GM12878 (cell line): Measurements from ENCODE around the gene AEBP2. TPM values are rescaled to one million over a fixed set of nuclear protein-coding genes. Genes with fewer than 3 reads are reported as not detected.

Source experiments
- ATF7 ChIP-seq: fragments of 450-650 bp; IDR thresholded peaks from 2 replicates; pipeline ENCODE4 v1.6.1; 2016; ENCODE audit warnings: low read depth, mild to moderate bottlenecking
- CHD4 ChIP-seq: fragments of 200-600 bp; sonication (generic); IDR thresholded peaks from 2 replicates; pipeline ENCODE4 v1.6.1; 2016; ENCODE audit warnings: mild to moderate bottlenecking
- EZH2 ChIP-seq: IDR thresholded peaks from 2 replicates; pipeline ENCODE4 v1.6.1; 2012; ENCODE audit warnings: low read depth, mild to moderate bottlenecking, control low read depth, inconsistent platforms, low read length, borderline replicate concordance; ENCODE audit not compliant: control insufficient read depth
- LARP7 ChIP-seq: fragments of 450-650 bp; IDR thresholded peaks from 2 replicates; pipeline ENCODE4 v1.6.1; 2017; ENCODE audit warnings: mild to moderate bottlenecking
- MEF2A ChIP-seq: IDR thresholded peaks from 2 replicates; pipeline ENCODE4 v1.6.1; 2011; ENCODE audit warnings: low read depth, mild to moderate bottlenecking, low read length, moderate library complexity; ENCODE audit not compliant: insufficient read depth
- NFIC ChIP-seq: IDR thresholded peaks from 2 replicates; pipeline ENCODE4 v1.6.1; 2012; ENCODE audit warnings: low read depth, mild to moderate bottlenecking, inconsistent platforms, low read length, moderate library complexity
- NFYA ChIP-seq: IDR thresholded peaks from 2 replicates; pipeline ENCODE4 v1.6.1; 2011; ENCODE audit warnings: low read depth, mild to moderate bottlenecking, low read length, improper control_type of control experiment, borderline replicate concordance
- NR2C1 ChIP-seq: fragments of 450-650 bp; IDR thresholded peaks from 2 replicates; pipeline ENCODE4 v1.6.1; 2017; ENCODE audit warnings: antibody characterized with exemption, mild to moderate bottlenecking, moderate library complexity
- POLR2AphosphoS2 ChIP-seq: IDR thresholded peaks from 2 replicates; pipeline ENCODE4 v1.6.1; 2011; ENCODE audit warnings: low read depth, mild to moderate bottlenecking, low read length, improper control_type of control experiment, moderate library complexity
- RELA ChIP-seq: fragments of 450-650 bp; IDR thresholded peaks from 2 replicates; pipeline ENCODE4 v1.8.0; 2014; ENCODE audit warnings: borderline replicate concordance; ENCODE audit not compliant: partially characterized antibody
- RUNX3 ChIP-seq: IDR thresholded peaks from 2 replicates; pipeline ENCODE4 v1.6.1; 2012; ENCODE audit warnings: low read length, inconsistent platforms
- SMARCA5 ChIP-seq: fragments of 450-650 bp; IDR thresholded peaks from 2 replicates; pipeline ENCODE4 v1.6.1; 2017; ENCODE audit warnings: mild to moderate bottlenecking
- ZNF384 ChIP-seq: IDR thresholded peaks from 2 replicates; pipeline ENCODE4 v1.6.1; 2012; ENCODE audit warnings: low read depth, mild to moderate bottlenecking, low read length, improper control_type of control experiment, borderline replicate concordance
- polyA plus RNA-seq, 11 experiments: library from polyadenylated mRNA; depleted of rRNA in 4 of 11; unstranded in 6 of 11; stranded (reverse) in 5 of 11; fragments of >200 nt; fragmentation: Nextera tagmentation in 4 of 11; fragmentation: Illumina TruSeq in 1 of 11; extraction: Ambion mirVana in 4 of 11; extraction: Trizol in 1 of 11; gene quantifications; 1 replicate in 1 of 11; 2 replicates in 10 of 11; pipeline versions ENCODE4 v1.2.1 to v1.2.3, GENCODE V29; 2011 to 2016; ENCODE audit warnings: inconsistent platforms in 2 of 11, missing spikeins in 2 of 11, low read depth in 1 of 11
- total RNA-seq, 4 experiments: library from RNA; depleted of rRNA in 3 of 4; stranded (reverse); fragments of >200 nt in 3 of 4; fragmentation: Illumina TruSeq in 1 of 4; extraction: Trizol in 1 of 4; gene quantifications; 2 replicates each; pipeline versions ENCODE4 v1.2.1 to v1.2.3, GENCODE V29; 2013 to 2021
- TF ChIP-seq, protein P1 (sequence below), 3 experiments: IDR thresholded peaks in 2 of 3; conservative IDR thresholded peaks in 1 of 3; 2 replicates each; pipeline ENCODE4 v1.5.1; 2011; ENCODE audit warnings: low read depth in 3 of 3, low read length in 3 of 3, mild to moderate bottlenecking in 3 of 3, control low read depth in 2 of 3, moderate library complexity in 2 of 3, inconsistent platforms in 1 of 3, mixed read lengths in 1 of 3; ENCODE audit not compliant: control insufficient read depth in 2 of 3, insufficient read depth in 1 of 3; ENCODE audit errors: extremely low read depth in 1 of 3
- TF ChIP-seq, protein P2 (sequence below): fragments of 450-650 bp; formaldehyde crosslinking; IDR thresholded peaks from 2 replicates; pipeline ENCODE4 v1.4.0; 2020; ENCODE audit warnings: mild to moderate bottlenecking, moderate library complexity
- TF ChIP-seq, protein P3 (sequence below): fragments of 450-650 bp; IDR thresholded peaks from 2 replicates; pipeline ENCODE4 v1.6.1; 2017; ENCODE audit warnings: antibody characterized with exemption, mild to moderate bottlenecking, moderate library complexity
- TF ChIP-seq, protein P4 (sequence below): fragments of 450-650 bp; formaldehyde crosslinking; IDR thresholded peaks from 2 replicates; pipeline ENCODE4 v1.4.0; 2022; ENCODE audit warnings: mild to moderate bottlenecking, moderate library complexity
- TF ChIP-seq, protein P5 (sequence below): IDR thresholded peaks from 2 replicates; pipeline ENCODE4 v1.6.1; 2011; ENCODE audit warnings: borderline replicate concordance, low read depth, mild to moderate bottlenecking, moderate library complexity, mixed read lengths, low read length; ENCODE audit not compliant: insufficient read depth; ENCODE audit errors: extremely low read length

The AEBP2 gene
- total and polyA plus RNA-seq, 10 of the 15 experiments (the other 5 are each of a cell fraction or from before 2014, with no cell fraction given) = 17.6 to 126 (median 44.8) TPM

DNA sequence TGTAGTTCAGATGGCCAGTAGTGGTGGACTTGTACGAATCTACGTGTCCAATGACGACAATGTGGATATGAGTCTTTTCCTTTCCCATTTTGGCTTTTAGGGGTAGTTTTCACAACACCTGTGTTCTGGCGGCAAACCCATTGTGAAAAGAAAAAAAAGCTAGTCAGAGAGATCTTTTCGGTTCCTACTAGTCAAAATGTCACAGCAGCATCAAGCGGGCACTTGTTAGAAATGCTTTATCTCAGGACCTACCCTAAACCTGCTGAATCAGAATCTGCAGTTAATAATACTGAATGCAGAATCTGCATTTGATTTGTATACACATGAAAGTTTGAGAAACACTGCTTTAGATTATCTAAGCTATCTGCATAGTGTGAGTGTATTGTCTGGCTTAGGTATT lies 18.3 kb downstream of the AEBP2 start (continued):
- TF ChIP-seq, protein P1, sequence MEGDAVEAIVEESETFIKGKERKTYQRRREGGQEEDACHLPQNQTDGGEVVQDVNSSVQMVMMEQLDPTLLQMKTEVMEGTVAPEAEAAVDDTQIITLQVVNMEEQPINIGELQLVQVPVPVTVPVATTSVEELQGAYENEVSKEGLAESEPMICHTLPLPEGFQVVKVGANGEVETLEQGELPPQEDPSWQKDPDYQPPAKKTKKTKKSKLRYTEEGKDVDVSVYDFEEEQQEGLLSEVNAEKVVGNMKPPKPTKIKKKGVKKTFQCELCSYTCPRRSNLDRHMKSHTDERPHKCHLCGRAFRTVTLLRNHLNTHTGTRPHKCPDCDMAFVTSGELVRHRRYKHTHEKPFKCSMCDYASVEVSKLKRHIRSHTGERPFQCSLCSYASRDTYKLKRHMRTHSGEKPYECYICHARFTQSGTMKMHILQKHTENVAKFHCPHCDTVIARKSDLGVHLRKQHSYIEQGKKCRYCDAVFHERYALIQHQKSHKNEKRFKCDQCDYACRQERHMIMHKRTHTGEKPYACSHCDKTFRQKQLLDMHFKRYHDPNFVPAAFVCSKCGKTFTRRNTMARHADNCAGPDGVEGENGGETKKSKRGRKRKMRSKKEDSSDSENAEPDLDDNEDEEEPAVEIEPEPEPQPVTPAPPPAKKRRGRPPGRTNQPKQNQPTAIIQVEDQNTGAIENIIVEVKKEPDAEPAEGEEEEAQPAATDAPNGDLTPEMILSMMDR (IDR thresholded peaks at IDR 0.05 in 2 of 3, conservative IDR thresholded peaks at IDR 0.05 in 1 of 3; ENCODE audit: control insufficient read depth in 2 of 3, extremely low read depth in 1 of 3, insufficient read depth in 1 of 3, low read depth in 3 of 3, low read length in 3 of 3) = peak in 1 of 3 experiments; percentile 26; a peak in 2 of 6 replicates
- TF ChIP-seq RUNX3 = no peak
- no peak for TF ChIP-seq LARP7
- TF ChIP-seq, protein P2, sequence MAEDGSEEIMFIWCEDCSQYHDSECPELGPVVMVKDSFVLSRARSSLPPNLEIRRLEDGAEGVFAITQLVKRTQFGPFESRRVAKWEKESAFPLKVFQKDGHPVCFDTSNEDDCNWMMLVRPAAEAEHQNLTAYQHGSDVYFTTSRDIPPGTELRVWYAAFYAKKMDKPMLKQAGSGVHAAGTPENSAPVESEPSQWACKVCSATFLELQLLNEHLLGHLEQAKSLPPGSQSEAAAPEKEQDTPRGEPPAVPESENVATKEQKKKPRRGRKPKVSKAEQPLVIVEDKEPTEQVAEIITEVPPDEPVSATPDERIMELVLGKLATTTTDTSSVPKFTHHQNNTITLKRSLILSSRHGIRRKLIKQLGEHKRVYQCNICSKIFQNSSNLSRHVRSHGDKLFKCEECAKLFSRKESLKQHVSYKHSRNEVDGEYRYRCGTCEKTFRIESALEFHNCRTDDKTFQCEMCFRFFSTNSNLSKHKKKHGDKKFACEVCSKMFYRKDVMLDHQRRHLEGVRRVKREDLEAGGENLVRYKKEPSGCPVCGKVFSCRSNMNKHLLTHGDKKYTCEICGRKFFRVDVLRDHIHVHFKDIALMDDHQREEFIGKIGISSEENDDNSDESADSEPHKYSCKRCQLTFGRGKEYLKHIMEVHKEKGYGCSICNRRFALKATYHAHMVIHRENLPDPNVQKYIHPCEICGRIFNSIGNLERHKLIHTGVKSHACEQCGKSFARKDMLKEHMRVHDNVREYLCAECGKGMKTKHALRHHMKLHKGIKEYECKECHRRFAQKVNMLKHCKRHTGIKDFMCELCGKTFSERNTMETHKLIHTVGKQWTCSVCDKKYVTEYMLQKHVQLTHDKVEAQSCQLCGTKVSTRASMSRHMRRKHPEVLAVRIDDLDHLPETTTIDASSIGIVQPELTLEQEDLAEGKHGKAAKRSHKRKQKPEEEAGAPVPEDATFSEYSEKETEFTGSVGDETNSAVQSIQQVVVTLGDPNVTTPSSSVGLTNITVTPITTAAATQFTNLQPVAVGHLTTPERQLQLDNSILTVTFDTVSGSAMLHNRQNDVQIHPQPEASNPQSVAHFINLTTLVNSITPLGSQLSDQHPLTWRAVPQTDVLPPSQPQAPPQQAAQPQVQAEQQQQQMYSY (CRISPR knock-in tag) = no peak
- no peak for TF ChIP-seq SMARCA5
- TF ChIP-seq NR2C1 = no peak
- TF ChIP-seq NFYA = no peak
- TF ChIP-seq ATF7 = no peak
- no peak for TF ChIP-seq EZH2
- TF ChIP-seq RELA = no peak
- peak; percentile 52; the same call in 1 of the 2 replicates for TF ChIP-seq ZNF384
- no peak for TF ChIP-seq NFIC
- no peak for TF ChIP-seq POLR2AphosphoS2
- TF ChIP-seq MEF2A = no peak
- TF ChIP-seq, protein P3, sequence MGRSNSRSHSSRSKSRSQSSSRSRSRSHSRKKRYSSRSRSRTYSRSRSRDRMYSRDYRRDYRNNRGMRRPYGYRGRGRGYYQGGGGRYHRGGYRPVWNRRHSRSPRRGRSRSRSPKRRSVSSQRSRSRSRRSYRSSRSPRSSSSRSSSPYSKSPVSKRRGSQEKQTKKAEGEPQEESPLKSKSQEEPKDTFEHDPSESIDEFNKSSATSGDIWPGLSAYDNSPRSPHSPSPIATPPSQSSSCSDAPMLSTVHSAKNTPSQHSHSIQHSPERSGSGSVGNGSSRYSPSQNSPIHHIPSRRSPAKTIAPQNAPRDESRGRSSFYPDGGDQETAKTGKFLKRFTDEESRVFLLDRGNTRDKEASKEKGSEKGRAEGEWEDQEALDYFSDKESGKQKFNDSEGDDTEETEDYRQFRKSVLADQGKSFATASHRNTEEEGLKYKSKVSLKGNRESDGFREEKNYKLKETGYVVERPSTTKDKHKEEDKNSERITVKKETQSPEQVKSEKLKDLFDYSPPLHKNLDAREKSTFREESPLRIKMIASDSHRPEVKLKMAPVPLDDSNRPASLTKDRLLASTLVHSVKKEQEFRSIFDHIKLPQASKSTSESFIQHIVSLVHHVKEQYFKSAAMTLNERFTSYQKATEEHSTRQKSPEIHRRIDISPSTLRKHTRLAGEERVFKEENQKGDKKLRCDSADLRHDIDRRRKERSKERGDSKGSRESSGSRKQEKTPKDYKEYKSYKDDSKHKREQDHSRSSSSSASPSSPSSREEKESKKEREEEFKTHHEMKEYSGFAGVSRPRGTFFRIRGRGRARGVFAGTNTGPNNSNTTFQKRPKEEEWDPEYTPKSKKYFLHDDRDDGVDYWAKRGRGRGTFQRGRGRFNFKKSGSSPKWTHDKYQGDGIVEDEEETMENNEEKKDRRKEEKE = no peak
- TF ChIP-seq, protein P4, sequence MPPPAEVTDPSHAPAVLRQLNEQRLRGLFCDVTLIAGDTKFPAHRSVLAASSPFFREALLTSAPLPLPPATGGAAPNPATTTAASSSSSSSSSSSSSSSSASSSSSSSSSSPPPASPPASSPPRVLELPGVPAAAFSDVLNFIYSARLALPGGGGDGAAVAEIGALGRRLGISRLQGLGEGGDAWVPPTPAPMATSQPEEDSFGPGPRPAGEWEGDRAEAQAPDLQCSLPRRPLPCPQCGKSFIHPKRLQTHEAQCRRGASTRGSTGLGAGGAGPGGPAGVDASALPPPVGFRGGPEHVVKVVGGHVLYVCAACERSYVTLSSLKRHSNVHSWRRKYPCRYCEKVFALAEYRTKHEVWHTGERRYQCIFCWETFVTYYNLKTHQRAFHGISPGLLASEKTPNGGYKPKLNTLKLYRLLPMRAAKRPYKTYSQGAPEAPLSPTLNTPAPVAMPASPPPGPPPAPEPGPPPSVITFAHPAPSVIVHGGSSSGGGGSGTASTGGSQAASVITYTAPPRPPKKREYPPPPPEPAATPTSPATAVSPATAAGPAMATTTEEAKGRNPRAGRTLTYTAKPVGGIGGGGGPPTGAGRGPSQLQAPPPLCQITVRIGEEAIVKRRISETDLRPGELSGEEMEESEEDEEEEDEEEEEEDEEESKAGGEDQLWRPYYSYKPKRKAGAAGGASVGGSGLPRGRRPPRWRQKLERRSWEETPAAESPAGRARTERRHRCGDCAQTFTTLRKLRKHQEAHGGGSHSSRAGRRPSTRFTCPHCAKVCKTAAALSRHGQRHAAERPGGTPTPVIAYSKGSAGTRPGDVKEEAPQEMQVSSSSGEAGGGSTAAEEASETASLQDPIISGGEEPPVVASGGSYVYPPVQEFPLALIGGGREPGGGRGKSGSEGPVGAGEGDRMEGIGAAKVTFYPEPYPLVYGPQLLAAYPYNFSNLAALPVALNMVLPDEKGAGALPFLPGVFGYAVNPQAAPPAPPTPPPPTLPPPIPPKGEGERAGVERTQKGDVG (CRISPR knock-in tag) = no peak
- TF ChIP-seq, protein P5, sequence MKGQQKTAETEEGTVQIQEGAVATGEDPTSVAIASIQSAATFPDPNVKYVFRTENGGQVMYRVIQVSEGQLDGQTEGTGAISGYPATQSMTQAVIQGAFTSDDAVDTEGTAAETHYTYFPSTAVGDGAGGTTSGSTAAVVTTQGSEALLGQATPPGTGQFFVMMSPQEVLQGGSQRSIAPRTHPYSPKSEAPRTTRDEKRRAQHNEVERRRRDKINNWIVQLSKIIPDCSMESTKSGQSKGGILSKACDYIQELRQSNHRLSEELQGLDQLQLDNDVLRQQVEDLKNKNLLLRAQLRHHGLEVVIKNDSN = no peak
- TF ChIP-seq CHD4 = no peak
